GM12892 (cell line): ENCODE measurements around the gene DENND10. TPM values are rescaled to one million over a fixed set of nuclear protein-coding genes. Genes with fewer than 3 reads are reported as not detected.
A peak's percentile ranks its signal among the peaks of the same experiment; 100 is the strongest.

Source experiments
- DNase-seq: peaks from one replicate; pipeline ENCODE4 v3.0.0; 2011; ENCODE audit not compliant: insufficient read length
- FAIRE-seq: peaks from 2 replicates; lab custom pipeline; 2011; peaks lifted over from hg19 to GRCh38; lab: Jason Lieb, UNC
- POLR2A ChIP-seq: IDR thresholded peaks from 2 replicates; pipeline ENCODE4 v1.6.1; 2011; ENCODE audit warnings: low read depth, low read length, control low read depth
- POLR2AphosphoS5 ChIP-seq: IDR thresholded peaks from 2 replicates; pipeline ENCODE4 v1.6.1; 2011; ENCODE audit warnings: low read depth, low read length, control low read depth
- TAF1 ChIP-seq: IDR thresholded peaks from 2 replicates; pipeline ENCODE4 v1.6.1; 2011; ENCODE audit warnings: low read depth, mild to moderate bottlenecking, control low read depth, low read length, borderline replicate concordance
- polyA plus RNA-seq: library from polyadenylated mRNA; unstranded; fragments of >200 nt; gene quantifications from one replicate; pipeline ENCODE4 v1.2.1, GENCODE V29; 2012; ENCODE audit warnings: missing spikeins, inconsistent platforms; ENCODE audit not compliant: missing spikeins

DENND10 gene, protein sequence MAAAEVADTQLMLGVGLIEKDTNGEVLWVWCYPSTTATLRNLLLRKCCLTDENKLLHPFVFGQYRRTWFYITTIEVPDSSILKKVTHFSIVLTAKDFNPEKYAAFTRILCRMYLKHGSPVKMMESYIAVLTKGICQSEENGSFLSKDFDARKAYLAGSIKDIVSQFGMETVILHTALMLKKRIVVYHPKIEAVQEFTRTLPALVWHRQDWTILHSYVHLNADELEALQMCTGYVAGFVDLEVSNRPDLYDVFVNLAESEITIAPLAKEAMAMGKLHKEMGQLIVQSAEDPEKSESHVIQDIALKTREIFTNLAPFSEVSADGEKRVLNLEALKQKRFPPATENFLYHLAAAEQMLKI
- 21.8 TPM for polyA plus RNA-seq

DNA sequence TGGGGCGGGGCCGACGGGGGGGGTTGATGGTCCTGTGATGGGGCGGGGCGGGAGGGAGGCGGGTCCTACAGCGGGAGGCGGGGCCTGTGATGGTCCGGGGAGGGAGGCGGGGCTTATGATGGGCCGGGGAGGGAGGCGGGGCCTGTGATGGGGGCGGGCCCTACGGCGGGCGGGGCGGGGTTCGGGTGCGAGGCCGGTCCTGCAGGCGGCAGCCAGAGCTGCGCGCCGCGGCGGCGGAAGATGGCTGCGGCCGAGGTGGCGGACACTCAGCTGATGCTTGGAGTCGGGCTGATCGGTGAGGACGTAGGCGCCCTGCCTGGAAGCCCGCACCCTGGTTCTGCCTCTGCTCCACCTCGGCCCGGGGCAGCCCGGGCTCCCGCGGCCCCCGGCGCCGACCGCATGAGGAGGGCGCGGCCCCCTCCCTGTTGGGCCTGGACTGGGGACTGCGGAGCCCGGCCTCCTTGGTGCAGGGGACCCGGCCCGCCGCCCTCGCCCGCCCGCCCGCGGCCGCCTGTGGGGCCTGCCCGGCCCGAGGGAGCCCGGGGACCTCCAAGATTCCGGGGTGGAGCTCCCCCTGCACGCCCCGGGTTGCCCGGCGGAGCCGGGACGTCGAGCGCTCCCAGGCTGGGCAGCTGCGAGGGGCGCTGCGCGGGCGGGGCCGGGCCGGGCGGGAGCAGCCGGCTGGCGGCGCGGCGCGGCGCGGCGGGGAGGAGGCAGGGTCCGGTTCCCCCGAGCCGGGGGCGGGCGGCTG is at the start of gene DENND10:
Gene DENND10 (plus strand): TSS at position 211 of the 751 bp plus-strand sequence. CDS start 30 bp downstream, at position 241.
- TF ChIP-seq POLR2AphosphoS5 (peak; percentile 79), TAF1 (peak; percentile 52; the same call in 1 of the 2 replicates), POLR2A (peak; percentile 89)
- FAIRE-seq, result peak; percentile 91
- peak; percentile 88 for DNase-seq

DNA sequence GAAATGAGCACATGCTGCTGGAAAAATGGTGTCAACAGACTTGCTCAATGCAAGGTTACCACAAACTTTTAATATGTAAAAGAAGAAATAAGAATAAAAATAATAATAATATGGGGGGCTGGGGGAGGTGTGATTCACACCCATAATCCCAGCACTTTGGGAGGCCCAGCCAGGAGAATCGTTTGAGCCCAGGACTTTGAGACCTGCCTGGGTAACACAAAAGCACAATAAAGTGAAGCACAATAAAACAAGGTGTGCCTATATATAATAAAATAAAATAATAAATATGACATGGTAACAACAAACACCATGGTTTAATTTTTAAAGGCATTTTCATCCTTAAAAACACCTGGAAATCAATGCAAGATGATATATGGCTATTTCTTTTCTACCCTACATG is 48.4 kb upstream of the DENND10 start:
- DNase-seq, result no peak
- TF ChIP-seq POLR2AphosphoS5, result no peak
- TF ChIP-seq POLR2A, result no peak
- no peak for TF ChIP-seq TAF1
- FAIRE-seq, result no peak

DNA sequence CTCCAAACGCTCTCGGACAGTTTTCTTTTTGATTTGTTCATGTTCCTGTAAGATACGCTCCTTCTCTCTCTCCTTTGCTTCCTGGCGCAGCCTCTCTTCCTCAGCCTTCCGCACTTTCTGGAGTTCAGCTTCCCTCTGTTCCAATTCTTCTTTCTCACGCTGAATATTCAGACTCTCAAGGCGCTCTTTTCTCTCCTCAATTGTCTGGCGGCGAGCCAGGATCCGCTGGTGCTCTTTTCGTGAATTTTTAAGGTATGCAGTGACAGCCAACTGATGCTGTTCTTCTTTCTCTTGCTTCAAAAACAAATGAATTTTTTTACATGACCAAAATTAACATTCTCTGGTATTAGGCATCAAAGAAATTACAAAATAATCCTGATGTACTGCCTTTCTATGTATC is 45.9 kb upstream of the DENND10 start:
- no peak for TF ChIP-seq POLR2AphosphoS5
- TF ChIP-seq POLR2A, result no peak
- no peak for TF ChIP-seq TAF1
- FAIRE-seq (no peak), DNase-seq (no peak)

DNA sequence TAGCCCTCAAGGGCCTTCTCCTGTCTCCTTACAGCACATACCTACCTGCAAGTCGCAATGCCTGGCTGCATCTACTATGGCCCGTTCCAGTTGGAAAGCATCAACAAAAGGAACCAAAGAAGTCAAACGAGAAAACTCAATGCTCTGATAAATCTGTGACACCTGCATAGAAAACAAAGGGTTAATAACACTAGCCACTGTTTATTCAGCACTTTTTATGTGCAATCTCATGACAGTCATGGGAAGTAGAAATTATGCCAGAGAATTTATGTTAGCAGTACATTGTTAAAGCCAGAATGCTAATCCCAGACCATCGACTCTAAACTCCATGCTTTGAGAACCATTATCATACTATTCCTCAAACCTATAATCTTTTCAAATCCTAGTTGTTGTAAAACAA is 44.4 kb upstream of the DENND10 start:
- TF ChIP-seq POLR2AphosphoS5 (no peak), POLR2A (no peak), TAF1 (no peak)
- FAIRE-seq (peak; percentile 48), DNase-seq (no peak)

DNA sequence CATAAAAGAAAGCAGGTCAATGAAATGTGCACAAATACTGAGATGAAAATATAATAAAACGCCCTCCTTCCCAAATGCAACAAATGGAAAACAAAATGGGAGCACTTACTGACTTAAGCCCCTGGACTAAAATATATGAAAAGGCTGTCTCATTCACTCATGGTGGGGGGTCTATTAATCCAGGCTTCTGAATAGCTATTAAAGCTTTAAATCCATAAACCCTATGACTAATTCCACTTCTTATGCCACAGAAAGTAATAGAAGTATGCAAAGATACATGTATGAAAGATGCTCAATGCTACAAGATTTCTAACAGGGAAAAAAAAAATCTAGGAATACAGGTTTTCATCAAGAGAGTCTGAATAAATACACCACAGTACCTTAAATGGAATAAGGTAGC is 43.8 kb upstream of the DENND10 start:
- DNase-seq (no peak), FAIRE-seq (no peak)
- TF ChIP-seq TAF1 (no peak), POLR2AphosphoS5 (no peak), POLR2A (no peak)

DNA sequence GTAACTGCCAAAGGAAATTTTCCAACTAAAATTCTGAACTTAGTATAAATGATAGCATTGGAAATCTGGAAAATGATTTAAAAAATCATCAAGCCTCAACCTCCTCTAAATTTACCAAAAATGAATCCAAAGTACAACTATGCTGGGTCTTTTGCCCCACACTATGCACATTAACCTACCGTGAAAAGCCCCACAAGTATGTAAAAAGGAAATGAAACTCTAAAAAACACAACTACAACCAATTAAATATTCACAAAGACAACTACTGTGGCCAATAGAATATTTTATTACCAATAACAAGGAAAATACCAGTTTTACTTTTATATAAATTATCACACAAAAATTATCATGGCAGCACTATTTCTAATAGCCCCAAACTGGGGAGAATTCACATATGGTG is 42.6 kb upstream of the DENND10 start:
- TF ChIP-seq POLR2AphosphoS5 (no peak), TAF1 (no peak), POLR2A (no peak)
- DNase-seq (no peak), FAIRE-seq (no peak)

DNA sequence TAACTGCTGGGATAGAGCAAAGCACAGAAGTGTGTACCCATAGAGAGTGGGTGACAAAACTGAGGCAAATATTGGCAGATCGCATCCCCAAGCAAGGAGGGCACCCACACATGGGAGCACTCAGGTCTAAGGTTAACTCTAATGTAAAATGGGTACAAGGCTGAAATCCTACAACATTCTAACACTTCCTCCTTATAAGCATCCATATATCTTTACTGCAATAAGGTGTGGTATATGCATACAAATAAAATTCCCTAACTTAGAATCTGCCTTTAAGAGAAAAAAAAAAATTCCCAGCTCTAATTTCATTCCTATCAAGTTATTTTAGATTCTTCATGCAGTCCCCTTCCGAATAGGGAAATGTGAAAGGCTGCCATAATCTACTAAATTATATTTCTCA is 42.0 kb upstream of the DENND10 start:
- TF ChIP-seq TAF1 (no peak), POLR2A (no peak), POLR2AphosphoS5 (no peak; the same call in 1 of the 2 replicates)
- DNase-seq (no peak), FAIRE-seq (no peak)

DNA sequence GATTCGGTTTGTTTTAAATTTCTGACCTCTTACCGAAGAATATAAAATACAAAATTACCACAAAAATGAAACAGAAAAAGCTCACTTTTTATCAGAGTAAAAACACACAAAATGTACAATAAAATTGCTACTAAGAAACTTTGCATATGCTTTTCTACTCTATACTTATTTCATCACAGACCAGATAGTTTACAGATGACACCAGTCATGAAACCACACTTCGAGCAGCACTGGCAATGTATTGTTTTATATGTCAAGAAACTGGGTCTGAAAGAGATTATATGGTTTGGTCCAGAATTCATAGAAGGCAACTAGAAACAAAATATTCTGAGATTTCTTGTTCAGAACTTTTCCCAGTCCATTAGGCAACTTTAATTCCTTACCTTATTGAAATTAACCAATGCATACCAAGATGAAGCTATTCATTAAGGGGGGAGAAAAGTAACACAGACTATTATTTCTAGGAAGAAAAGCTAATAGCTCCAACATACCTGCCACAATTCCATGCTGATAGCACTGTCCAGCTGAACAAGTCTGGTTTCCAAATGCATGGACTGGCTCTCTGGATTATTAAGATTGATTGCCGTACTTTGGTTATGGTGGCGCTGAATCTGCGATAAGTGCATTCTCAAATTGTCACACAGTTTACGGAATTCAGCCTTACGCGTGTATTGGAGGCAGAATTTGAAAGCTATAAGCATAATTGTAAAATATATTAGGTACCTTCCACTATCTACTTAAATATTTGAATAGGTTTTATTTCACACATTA is 33.3 kb upstream of the DENND10 start:
- TF ChIP-seq POLR2AphosphoS5 (no peak), POLR2A (0 out of 2 replicates have a peak, but pooled peaks have one; percentile 12)
- no peak for FAIRE-seq
- DNase-seq, result no peak

DNA sequence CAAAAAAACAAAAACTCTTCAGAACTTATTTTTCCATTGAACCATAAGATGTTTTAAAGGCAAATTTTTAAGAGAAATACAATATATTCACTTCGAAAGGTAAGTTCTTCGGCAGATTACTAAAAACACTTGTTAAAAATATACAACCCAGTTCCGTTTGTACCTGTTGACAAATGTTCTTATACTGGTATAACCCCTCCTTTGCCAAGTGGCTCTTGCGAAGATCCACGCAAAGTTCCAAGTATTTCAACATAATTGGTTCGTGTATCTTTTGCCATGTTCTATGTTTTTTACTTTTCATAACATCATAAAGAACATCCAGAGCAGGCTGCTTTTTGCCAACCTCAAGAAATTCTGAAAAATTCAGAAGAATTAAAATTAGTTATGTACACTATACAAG is 30.3 kb upstream of the DENND10 start:
- TF ChIP-seq POLR2AphosphoS5 (no peak), TAF1 (no peak), POLR2A (no peak)
- FAIRE-seq, result no peak
- DNase-seq, result no peak

DNA sequence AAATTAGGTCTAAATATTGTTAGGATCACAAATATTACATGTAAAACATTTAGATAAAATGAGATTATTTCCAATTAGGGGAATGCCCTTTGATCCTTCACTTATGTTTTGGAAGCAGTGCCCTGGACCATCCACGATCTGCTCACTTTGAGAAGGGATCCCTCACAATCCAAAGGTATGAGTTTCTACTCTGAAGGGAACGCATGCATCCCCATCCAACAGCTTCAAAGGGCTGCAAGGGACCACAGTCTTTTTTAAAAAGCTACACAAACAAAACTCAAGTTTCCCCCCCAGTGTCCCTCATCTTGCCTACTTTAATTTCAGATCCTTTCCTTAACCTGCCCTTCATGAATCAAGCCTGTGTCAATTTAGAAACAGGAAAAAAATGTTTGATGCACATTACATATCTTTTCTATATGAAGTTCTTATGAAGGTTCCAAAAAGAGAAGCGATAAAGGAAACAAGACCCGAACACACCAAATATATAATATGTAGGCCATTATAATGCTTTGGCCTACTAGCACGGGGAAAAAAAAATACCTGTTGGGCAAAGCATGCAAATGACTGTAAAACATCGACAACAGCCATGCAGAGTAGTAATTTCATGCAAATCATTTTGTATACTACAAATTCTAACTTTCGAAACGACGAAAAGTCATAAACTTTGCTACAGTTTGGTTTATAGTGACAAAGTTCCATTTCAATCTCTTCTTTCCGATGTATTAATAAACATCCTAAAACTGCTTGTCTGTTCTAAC is 25.3 kb upstream of the DENND10 start:
- FAIRE-seq (no peak), DNase-seq (no peak)
- TF ChIP-seq POLR2AphosphoS5 (no peak), TAF1 (no peak), POLR2A (0 out of 2 replicates have a peak, but pooled peaks have one; percentile 10)
